ENCODE results near the gene COL1A1. TPM values are rescaled to one million over a fixed set of nuclear protein-coding genes. Genes with fewer than 3 reads are reported as not detected.

The COL1A1 gene
- total RNA-seq, 1 experiment from 2014 or later: 4.5 TPM

DNA sequence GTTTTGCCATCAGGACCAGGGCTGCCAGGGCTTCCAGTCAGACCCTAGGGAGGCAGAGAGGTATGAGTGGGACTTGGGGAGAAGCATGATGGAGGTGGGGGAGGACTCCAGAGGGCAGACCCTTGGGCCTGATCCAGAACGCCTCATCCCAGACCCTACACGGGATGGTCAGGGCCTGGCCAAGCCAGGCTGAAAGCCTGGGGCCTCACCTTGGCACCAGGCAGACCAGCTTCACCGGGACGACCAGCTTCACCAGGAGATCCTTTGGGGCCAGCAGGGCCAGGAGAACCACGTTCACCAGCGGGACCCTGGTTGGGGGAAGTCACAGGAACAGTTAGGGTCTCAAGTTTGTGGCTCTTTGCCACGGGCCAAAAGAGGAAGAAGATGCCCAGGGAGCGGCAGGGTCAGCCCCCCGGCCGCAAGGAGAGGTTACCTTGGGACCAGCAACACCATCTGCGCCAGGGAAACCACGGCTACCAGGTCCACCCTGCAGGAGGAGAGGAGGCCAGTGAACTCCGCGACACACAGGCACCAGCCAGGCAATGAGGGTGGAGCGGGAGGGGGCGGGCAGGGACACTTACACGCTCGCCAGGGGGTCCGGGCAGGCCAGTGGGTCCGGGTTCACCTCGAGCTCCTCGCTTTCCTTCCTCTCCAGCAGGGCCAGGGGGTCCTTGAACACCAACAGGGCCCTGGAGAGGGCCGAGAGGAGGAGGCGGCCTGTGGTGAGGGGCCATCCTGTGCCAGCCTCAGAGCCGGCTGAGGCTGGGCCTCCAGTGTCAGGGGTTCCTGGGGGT, 7.1 kb downstream of the COL1A1 start:
- ChIA-PET CTCF (interaction anchor here (0.6 to 1.4 kb wide), 5 partner anchors 21 to 103 kb away, joined by 3 to 7 read pairs (median 4); no protein-coding TSS in a partner anchor), POLR2A (no interaction called here)
- no peaks in the 10 kb centered on the region for H3K27me3 Mint-ChIP-seq (ENCODE audit: insufficient read depth, unreplicated experiment)
- intact Hi-C loops (cut with micrococcal nuclease): no loop called here
- no peak for DNase-seq (ENCODE audit: unreplicated experiment)
- H3K4me3 Mint-ChIP-seq (ENCODE audit: unreplicated experiment): no peak overlapping the region
- H3K4me1 Mint-ChIP-seq (ENCODE audit: insufficient read depth, unreplicated experiment): peaks cover 10% of the 10 kb centered on the region
- H3K27ac Mint-ChIP-seq (ENCODE audit: low read depth, unreplicated experiment): no peak overlapping the region
- no peaks in the 10 kb centered on the region for H3K36me3 Mint-ChIP-seq (ENCODE audit: insufficient read depth, unreplicated experiment)
- no peaks in the 10 kb centered on the region for H3K9me3 Mint-ChIP-seq (ENCODE audit: unreplicated experiment)
- BruUV-seq (replicated peaks): no TSS peak
- TF ChIP-seq, protein P1, sequence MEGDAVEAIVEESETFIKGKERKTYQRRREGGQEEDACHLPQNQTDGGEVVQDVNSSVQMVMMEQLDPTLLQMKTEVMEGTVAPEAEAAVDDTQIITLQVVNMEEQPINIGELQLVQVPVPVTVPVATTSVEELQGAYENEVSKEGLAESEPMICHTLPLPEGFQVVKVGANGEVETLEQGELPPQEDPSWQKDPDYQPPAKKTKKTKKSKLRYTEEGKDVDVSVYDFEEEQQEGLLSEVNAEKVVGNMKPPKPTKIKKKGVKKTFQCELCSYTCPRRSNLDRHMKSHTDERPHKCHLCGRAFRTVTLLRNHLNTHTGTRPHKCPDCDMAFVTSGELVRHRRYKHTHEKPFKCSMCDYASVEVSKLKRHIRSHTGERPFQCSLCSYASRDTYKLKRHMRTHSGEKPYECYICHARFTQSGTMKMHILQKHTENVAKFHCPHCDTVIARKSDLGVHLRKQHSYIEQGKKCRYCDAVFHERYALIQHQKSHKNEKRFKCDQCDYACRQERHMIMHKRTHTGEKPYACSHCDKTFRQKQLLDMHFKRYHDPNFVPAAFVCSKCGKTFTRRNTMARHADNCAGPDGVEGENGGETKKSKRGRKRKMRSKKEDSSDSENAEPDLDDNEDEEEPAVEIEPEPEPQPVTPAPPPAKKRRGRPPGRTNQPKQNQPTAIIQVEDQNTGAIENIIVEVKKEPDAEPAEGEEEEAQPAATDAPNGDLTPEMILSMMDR (IDR thresholded peaks at IDR 0.05; ENCODE audit: unreplicated experiment): no peak

DNA sequence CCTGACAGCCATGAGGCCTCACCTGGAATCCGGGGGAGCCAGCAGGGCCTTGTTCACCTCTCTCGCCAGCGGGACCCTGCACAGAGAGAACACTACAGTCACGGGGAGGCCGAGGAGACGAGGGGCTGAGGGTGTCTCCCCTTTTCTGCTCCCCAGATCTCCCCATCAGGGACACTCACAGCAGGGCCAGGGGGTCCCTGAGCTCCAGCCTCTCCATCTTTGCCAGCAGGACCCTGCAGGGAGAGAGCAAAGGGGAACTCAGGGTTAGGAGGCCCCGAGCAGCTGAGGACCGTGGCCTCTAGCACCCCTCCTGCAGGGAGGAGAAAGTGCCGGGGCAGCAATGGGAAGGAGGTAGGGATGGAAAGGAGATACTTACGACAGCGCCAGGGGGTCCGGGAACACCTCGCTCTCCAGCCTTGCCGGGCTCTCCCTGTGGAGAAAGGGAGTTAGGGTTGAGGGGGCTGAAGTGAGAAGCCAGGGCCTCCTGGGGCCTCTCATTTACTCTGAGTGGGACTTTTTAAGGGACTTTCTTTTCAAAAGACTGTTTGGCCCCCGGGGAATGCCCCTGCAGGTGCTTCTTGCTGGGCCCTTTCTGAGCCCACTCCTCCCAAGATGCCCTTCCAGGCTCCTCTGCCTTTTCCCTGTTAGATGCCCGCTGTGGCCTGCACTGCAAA, 8.7 kb downstream of the COL1A1 start:
- no TSS peak for BruUV-seq (replicated peaks)
- TF ChIP-seq, protein P1 (IDR thresholded peaks at IDR 0.05; ENCODE audit: unreplicated experiment): no peak
- H3K27ac Mint-ChIP-seq (ENCODE audit: low read depth, unreplicated experiment): no peak overlapping the region
- intact Hi-C loops (cut with micrococcal nuclease): no loop called here
- H3K4me3 Mint-ChIP-seq (ENCODE audit: unreplicated experiment): no peak overlapping the region
- H3K9me3 Mint-ChIP-seq (ENCODE audit: unreplicated experiment): no peaks in the 10 kb centered on the region
- DNase-seq (ENCODE audit: unreplicated experiment): no peak
- H3K27me3 Mint-ChIP-seq (ENCODE audit: insufficient read depth, unreplicated experiment): no peaks in the 10 kb centered on the region
- H3K36me3 Mint-ChIP-seq (ENCODE audit: insufficient read depth, unreplicated experiment): peaks cover 3% of the 10 kb centered on the region
- no peaks in the 10 kb centered on the region for H3K4me1 Mint-ChIP-seq (ENCODE audit: insufficient read depth, unreplicated experiment)
- POLR2A ChIA-PET: interaction anchor here (0.9 kb wide), 1 partner anchor 14 kb away, joined by 4 read pairs; no protein-coding TSS in a partner anchor
- CTCF ChIA-PET: interaction anchor here (0.6 to 1.9 kb wide), 2 partner anchors 24 to 195 kb away, joined by 3 to 8 read pairs; no protein-coding TSS in a partner anchor

DNA sequence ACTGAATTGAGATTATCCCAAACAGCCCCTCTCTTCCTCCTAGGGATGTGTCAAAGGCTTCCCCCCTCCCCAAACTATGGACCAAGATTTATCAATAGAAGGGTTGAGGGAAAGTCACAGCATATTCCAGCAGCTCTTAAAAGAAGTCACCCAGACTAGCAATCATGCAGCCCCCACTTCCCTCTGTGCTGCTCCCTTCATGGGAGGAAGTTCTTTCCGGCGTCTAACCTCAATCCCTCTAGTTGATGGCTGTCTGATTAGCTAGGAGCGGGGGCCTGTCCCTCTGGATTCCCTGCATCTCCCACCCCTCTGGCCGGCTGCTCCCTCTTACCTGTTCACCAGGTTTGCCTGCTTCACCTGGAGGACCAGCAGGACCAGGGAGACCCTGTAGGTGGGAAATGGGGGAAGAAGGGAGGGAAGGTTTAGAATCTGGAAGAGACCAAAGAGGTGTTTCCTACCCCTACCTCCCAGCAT, 9.2 kb downstream of the COL1A1 start:
- intact Hi-C loops (cut with micrococcal nuclease): no loop called here
- H3K27ac Mint-ChIP-seq (ENCODE audit: low read depth, unreplicated experiment): no peak overlapping the region
- no peak for DNase-seq (ENCODE audit: unreplicated experiment)
- ChIA-PET CTCF (interaction anchor here (1.9 kb wide), 1 partner anchor 23 kb away, joined by 8 read pairs; no protein-coding TSS in a partner anchor), POLR2A (interaction anchor here (0.9 kb wide), 1 partner anchor 14 kb away, joined by 4 read pairs; no protein-coding TSS in a partner anchor)
- no TSS peak for BruUV-seq (replicated peaks)
- no peaks in the 10 kb centered on the region for H3K4me1 Mint-ChIP-seq (ENCODE audit: insufficient read depth, unreplicated experiment)
- no peak overlapping the region for H3K4me3 Mint-ChIP-seq (ENCODE audit: unreplicated experiment)
- TF ChIP-seq, protein P1 (IDR thresholded peaks at IDR 0.05; ENCODE audit: unreplicated experiment): no peak
- no peaks in the 10 kb centered on the region for H3K9me3 Mint-ChIP-seq (ENCODE audit: unreplicated experiment)
- no peaks in the 10 kb centered on the region for H3K27me3 Mint-ChIP-seq (ENCODE audit: insufficient read depth, unreplicated experiment)
- H3K36me3 Mint-ChIP-seq (ENCODE audit: insufficient read depth, unreplicated experiment): peaks cover 9% of the 10 kb centered on the region

Measured in MCF 10A (cell line).